ENCODE measurements around the gene ZFAND3. TPM values are rescaled to one million over a fixed set of nuclear protein-coding genes. Genes with fewer than 3 reads are reported as not detected.

The ZFAND3 gene
- total and polyA plus RNA-seq, 2 experiments from 2014 or later: 16.9 to 28.2 TPM

- ATAC-seq: no peak
- H2AFZ ChIP-seq: no peak overlapping the region
- TF ChIP-seq CTCF (conservative IDR thresholded peaks at IDR 0.05; ENCODE audit: low read depth in 2 of 2) (no peak), CREB1 (CRISPR knock-in tag; IDR thresholded peaks at IDR 0.05; ENCODE audit: low read depth) (no peak), REST (IDR thresholded peaks at IDR 0.05; ENCODE audit: unreplicated experiment) (no peak)
- TF ChIP-seq, protein P1, sequence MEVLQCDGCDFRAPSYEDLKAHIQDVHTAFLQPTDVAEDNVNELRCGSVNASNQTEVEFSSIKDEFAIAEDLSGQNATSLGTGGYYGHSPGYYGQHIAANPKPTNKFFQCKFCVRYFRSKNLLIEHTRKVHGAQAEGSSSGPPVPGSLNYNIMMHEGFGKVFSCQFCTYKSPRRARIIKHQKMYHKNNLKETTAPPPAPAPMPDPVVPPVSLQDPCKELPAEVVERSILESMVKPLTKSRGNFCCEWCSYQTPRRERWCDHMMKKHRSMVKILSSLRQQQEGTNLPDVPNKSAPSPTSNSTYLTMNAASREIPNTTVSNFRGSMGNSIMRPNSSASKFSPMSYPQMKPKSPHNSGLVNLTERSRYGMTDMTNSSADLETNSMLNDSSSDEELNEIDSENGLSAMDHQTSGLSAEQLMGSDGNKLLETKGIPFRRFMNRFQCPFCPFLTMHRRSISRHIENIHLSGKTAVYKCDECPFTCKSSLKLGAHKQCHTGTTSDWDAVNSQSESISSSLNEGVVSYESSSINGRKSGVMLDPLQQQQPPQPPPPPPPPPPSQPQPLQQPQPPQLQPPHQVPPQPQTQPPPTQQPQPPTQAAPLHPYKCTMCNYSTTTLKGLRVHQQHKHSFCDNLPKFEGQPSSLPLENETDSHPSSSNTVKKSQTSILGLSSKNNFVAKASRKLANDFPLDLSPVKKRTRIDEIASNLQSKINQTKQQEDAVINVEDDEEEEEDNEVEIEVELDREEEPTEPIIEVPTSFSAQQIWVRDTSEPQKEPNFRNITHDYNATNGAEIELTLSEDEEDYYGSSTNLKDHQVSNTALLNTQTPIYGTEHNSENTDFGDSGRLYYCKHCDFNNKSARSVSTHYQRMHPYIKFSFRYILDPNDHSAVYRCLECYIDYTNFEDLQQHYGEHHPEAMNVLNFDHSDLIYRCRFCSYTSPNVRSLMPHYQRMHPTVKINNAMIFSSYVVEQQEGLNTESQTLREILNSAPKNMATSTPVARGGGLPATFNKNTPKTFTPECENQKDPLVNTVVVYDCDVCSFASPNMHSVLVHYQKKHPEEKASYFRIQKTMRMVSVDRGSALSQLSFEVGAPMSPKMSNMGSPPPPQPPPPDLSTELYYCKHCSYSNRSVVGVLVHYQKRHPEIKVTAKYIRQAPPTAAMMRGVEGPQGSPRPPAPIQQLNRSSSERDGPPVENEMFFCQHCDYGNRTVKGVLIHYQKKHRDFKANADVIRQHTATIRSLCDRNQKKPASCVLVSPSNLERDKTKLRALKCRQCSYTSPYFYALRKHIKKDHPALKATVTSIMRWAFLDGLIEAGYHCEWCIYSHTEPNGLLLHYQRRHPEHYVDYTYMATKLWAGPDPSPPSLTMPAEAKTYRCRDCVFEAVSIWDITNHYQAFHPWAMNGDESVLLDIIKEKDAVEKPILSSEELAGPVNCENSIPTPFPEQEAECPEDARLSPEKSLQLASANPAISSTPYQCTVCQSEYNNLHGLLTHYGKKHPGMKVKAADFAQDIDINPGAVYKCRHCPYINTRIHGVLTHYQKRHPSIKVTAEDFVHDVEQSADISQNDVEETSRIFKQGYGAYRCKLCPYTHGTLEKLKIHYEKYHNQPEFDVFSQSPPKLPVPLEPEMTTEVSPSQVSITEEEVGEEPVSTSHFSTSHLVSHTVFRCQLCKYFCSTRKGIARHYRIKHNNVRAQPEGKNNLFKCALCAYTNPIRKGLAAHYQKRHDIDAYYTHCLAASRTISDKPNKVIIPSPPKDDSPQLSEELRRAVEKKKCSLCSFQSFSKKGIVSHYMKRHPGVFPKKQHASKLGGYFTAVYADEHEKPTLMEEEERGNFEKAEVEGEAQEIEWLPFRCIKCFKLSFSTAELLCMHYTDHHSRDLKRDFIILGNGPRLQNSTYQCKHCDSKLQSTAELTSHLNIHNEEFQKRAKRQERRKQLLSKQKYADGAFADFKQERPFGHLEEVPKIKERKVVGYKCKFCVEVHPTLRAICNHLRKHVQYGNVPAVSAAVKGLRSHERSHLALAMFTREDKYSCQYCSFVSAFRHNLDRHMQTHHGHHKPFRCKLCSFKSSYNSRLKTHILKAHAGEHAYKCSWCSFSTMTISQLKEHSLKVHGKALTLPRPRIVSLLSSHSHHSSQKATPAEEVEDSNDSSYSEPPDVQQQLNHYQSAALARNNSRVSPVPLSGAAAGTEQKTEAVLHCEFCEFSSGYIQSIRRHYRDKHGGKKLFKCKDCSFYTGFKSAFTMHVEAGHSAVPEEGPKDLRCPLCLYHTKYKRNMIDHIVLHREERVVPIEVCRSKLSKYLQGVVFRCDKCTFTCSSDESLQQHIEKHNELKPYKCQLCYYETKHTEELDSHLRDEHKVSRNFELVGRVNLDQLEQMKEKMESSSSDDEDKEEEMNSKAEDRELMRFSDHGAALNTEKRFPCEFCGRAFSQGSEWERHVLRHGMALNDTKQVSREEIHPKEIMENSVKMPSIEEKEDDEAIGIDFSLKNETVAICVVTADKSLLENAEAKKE (CRISPR knock-in tag; IDR thresholded peaks at IDR 0.05): no peak
These were observed 31.3 kb upstream of the ZFAND3 start for GRCh38 chr6:37788259-37788658.

More at GRCh38 chr6:37788259-37788658, 31.3 kb upstream of the ZFAND3 start:
- DNase-seq (ENCODE audit: low spot score): no peak
- no peak overlapping the region for H3K4me3 ChIP-seq
- Mint-ChIP-seq H3K27ac (no peak overlapping the region), H3K27me3 (ENCODE audit: insufficient read depth, low read depth, poor library complexity) (peaks cover 18% of the 10 kb centered on the region), H3K9me3 (no peaks in the 10 kb centered on the region), H3K4me3 (no peak overlapping the region), H3K4me1 (peaks cover 46% of the 10 kb centered on the region), H3K36me3 (ENCODE audit: low read depth) (no peaks in the 10 kb centered on the region)
- peaks cover 30% of the 10 kb centered on the region for H3K4me1 ChIP-seq (ENCODE audit: insufficient read depth)
- no peak overlapping the region for H3K27ac ChIP-seq (ENCODE audit: low read depth)
- H3K4me2 ChIP-seq: no peak overlapping the region
- H3F3A ChIP-seq (replicated peaks; ENCODE audit: low read depth): 0 out of 2 replicates have a peak, but pooled peaks cover 1% of the 10 kb centered on the region
- H3K79me2 ChIP-seq (replicated peaks; ENCODE audit: insufficient read depth): no peaks in the 10 kb centered on the region
- no peaks in the 10 kb centered on the region for H3K36me3 ChIP-seq (ENCODE audit: insufficient read depth)
- H4K20me1 ChIP-seq (replicated peaks; ENCODE audit: insufficient read depth): no peaks in the 10 kb centered on the region
- H3K27me3 ChIP-seq (ENCODE audit: insufficient read depth): peaks cover 22% of the 10 kb centered on the region
- H3K9me2 ChIP-seq (ENCODE audit: insufficient read depth): no peaks in the 10 kb centered on the region

Data from GM23338 (cell line).